ENCODE results near the gene TRIO.

TRIO gene

GRCh38 chr5:14168144-14168792 lies 25.1 kb downstream of the TRIO start:
- no peak for DNase-seq (ENCODE audit: low spot score)

DNA sequence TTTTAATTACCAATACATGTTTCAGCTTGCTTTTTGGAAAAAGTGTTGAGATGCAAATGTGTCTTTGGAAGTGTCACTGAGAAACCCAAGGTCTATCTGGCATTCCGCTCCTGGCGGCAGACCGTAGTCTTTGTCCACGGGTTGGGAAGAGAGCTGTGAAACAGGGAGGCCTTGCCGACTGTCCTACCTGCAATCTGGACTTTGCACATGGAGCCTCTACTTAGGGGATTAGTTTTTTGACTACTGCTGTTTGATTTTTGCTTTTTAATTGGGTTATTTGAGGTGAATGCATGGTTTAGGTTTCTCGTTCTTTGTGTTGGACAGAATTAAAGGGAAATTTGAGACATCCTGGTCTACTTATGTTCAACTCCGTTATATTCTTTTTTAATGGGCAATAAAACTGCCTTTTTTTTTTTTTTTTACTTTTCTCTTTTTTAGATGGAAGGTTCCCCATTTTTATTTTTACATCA lies 25.7 kb downstream of the TRIO start:
- no peak for DNase-seq (ENCODE audit: low spot score)

- DNase-seq (ENCODE audit: low spot score): no peak
Observed at GRCh38 chr5:14171046-14171445, 27.9 kb downstream of the TRIO start.

GRCh38 chr5:14171621-14172020 lies 28.5 kb downstream of the TRIO start:
- DNase-seq (ENCODE audit: low spot score): no peak

DNA sequence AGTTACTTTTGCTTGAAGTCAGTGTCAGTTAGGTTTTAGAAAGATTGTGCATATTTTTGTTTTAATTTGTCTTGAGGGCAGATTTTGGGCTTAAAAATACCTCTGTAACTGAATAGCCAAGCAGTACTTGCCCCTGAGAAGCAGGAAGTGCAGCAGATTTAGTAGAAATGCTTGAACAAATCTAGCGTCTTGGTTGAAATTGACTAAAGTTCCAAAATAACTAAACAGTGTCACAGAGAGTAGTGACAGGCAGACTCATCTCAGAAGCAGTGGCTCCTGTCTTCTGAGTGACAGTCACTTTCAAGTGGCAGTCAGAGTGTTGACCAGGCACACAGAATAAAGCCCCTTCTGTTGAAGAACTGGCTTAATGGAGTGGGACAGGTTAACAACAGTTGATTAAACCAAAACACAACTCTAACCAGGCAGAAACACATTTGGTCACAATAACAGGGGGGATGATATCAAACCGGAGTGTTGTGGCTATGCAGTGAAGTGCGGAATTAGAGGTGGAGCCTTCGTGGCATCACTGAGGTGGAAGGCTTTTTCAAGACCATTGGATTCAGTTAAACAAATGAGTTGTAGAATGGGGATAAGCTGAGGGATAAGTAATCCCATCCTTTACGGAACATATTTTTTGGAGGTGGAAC lies 29.1 kb downstream of the TRIO start:
- no peak for DNase-seq (ENCODE audit: low spot score)

DNA sequence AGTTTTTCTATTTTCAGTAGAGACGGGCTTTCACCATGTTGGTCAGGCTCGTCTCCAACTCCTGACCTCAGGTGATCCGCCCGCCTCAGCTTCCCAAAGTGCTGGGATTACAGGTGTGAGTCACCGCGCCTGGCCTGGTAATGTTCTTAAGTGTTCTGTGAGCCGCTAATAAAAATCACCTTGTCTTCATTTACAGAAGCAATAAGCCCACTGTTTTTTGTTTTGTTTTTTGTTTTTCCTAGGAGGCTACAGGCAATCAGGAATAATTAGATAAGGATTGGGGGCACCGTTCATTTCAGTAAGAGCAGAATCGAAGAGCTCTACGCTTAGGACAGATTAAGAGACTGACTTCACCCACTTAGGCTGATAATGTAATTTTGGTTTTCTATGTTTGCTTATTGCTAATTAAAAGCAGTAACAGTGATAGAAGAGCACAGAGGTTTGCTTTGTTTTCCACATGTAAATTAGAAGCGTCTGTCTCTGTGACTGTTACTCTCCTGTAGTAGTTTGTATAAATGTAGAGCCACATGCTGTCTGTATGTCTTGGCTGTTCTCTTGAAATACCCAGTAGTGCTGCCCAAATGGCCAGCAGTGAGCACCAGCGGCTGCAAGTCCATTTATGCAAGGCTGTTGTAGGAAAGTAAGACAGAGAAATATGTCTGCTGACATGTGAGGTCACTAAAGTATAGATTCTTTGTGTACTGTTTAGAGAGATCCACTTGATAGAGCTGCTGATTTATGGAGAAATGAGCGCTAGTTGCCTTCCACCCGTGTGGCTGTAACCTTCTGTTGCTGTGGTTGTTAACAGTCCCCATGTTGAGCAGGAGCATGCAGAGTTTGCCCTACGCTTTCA lies 30.5 kb downstream of the TRIO start:
- no peak for DNase-seq (ENCODE audit: low spot score)

GRCh38 chr5:14174230-14174636 lies 31.1 kb downstream of the TRIO start:
- no peak for DNase-seq (ENCODE audit: low spot score)

- no peak for DNase-seq (ENCODE audit: low spot score)
Observed at GRCh38 chr5:14175381-14175780, 32.2 kb downstream of the TRIO start.

- DNase-seq (ENCODE audit: low spot score): no peak
Observed at GRCh38 chr5:14176888-14177287, 33.7 kb downstream of the TRIO start.

DNA sequence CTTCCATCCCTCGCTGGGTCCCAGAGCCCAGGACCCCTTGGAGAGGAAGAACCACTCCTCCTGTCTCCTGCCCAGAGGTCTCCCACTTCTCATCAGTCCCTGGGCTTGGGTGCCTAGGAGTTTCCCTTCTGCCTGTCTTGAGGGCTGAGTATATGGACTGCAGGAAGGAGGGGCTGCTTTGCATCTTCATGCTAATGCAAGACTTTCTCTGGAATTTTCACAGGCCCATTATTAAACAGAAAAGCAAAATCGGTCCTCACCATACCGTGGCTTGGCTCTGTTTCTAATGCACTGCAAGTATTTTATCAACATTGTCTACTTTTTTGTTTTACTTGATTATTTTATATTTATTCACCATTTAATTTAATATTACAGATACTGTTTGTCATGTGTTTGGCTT lies 34.5 kb downstream of the TRIO start:
- no peak for DNase-seq (ENCODE audit: low spot score)

- no peak for DNase-seq (ENCODE audit: low spot score)
Observed at GRCh38 chr5:14178091-14178490, 34.9 kb downstream of the TRIO start.

GRCh38 chr5:14178671-14179211 lies 35.6 kb downstream of the TRIO start:
- no peak for DNase-seq (ENCODE audit: low spot score)

DNA sequence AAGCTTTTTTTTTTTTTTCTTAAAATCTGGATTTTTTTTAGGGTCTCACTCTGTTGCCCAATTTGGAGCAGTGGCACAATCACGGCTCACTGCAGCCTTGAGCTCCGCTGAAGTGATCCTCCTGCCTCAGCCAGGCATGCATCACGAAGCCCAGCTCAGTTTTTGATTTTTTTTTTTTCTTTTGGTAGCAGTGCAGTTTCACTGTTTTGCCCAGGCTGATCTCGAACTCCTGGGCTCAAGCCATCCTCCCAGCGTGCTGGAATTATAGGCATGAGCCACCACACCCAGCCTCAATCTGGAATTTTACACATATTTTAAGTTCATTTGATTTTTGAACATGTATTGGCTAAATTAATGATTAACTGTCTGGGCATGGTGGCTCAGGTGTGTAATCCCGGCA lies 36.3 kb downstream of the TRIO start:
- DNase-seq (ENCODE audit: low spot score): no peak

GRCh38 chr5:14180437-14180836 lies 37.3 kb downstream of the TRIO start:
- no peak for DNase-seq (ENCODE audit: low spot score)

DNA sequence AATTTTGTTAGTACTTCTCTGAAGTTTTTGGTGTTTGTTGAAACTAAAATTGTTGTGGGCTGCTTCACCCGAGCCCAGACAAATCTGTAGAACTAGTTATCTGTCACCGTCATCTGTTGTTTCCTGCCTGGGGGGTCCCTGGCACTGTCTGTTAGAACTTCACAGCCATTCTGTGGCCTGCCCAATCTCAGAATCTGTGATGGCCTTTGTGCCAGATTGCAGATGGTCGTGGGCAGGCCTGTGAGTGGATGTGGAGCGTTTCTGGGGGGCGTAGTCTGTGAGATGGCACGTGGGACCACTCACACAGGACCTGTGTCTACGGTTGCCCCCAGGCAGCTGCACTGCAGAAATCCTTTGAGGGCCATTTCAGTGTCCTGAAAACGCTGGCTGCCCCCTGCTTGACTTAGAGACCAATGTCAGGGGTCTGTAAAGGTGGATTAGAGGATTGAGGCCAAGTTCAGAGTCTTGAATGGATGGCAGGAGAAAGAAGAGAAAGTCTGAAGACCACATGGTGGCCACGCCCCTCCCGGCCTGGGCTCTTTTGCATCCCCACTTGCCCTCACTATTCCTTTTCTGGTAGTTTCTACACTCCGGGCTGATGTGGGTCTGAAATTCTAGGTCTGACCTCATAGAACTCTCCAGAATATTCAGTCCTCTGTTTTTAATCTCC lies 38.3 kb downstream of the TRIO start:
- no peak for DNase-seq (ENCODE audit: low spot score)

DNA sequence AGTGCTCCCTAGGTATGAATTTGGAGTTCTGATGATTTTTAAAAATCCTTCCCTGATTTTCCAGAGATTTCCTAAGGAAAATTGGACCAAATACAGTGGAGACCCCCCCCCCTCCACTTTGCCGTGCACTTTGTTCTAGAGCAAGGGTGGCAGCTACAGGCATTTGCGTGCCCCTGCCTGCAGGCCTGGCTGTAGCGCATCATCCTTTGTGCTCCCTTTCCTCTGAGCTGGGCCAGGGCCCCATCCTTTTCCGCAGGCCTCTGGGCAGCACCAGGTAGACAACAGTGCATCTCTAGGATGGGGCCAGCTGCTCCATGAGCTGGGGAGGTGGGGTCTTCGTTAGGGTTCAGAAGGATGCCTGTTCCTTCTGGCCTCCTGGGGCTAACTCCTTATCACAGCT lies 39.6 kb downstream of the TRIO start:
- DNase-seq (ENCODE audit: low spot score): no peak

DNA sequence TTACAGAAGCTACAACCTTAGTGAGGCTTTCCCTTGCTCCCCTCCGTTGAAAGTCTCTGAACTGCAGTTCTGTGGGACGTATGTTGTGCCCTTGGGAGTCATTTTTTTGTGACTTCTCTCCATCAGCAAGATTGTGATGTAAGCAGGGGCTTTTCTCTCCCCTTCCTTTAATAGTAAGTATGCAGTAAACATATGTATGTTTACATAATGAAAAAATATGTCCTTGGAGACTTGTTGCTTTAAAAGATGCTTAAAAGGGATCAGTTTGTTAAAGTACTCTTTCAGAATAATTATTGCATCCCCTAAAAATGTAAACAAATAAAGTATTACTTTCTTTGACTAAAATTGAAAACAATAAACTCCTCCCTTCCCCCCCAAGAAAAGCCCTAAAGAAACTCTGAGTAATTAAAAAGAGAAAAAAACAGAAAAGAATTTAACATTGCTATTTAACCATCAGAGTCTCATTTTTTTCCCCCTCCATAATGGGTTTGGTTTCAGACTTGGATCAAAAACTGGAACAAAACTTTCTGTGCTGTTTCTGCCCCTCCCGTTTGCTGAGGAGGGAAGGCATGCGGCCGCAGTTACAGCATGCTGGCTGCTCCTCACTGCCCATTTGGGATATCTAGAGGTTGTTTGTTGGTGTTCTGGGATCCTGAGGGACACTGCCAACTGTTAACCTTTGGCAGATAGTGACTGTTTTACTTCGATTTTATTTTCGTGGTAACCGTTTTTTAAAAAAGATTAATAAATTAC lies 40.2 kb downstream of the TRIO start:
- DNase-seq (ENCODE audit: low spot score): no peak

GRCh38 chr5:14184082-14184481 lies 40.9 kb downstream of the TRIO start:
- no peak for DNase-seq (ENCODE audit: low spot score)

DNA sequence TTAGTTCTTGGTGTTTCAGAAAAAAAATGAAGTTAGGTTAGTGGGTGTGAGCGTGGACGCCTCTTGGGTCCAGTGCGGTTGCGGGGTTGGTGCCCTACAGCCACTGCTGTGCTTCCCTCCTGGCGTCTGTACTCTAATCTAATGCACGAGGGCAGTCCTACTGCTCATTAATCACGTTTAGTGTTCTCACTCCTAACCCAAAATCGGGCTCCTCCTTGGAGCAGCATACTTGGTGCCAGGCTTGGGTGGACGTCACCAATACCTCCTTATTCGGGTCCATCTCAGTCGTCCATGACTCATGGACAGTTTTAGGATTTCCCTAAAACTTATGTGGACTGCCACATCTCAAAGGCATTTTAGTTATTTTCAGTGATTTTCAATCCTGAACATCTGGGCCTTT lies 41.6 kb downstream of the TRIO start:
- no peak for DNase-seq (ENCODE audit: low spot score)

GRCh38 chr5:14185326-14186058 lies 42.4 kb downstream of the TRIO start:
- no peak for DNase-seq (ENCODE audit: low spot score)
